Ishikawa (cell line): ENCODE results near the gene SIKE1.

ENCODE experiments used
- CEBPB ChIP-seq: IDR thresholded peaks from 2 replicates; pipeline ENCODE4 v1.6.1; 2012
- CREB1 ChIP-seq: IDR thresholded peaks from 2 replicates; pipeline ENCODE4 v1.6.1; 2012; ENCODE audit warnings: low read depth
- EGR1 ChIP-seq: IDR thresholded peaks from 2 replicates; pipeline ENCODE4 v1.6.1; 2012
- EP300 ChIP-seq: IDR thresholded peaks from 2 replicates; pipeline ENCODE4 v1.6.1; 2012; ENCODE audit warnings: borderline replicate concordance
- FOXM1 ChIP-seq: IDR thresholded peaks from 2 replicates; pipeline ENCODE4 v1.6.1; 2012; ENCODE audit warnings: low read depth, borderline replicate concordance
- MAX ChIP-seq: IDR thresholded peaks from 2 replicates; pipeline ENCODE4 v1.6.1; 2012
- NFIC ChIP-seq: IDR thresholded peaks from 2 replicates; pipeline ENCODE4 v1.6.1; 2012
- RAD21 ChIP-seq: IDR thresholded peaks from 2 replicates; pipeline ENCODE4 v1.6.1; 2012; ENCODE audit warnings: low read depth
- REST ChIP-seq: IDR thresholded peaks from 2 replicates; pipeline ENCODE4 v1.6.1; 2012; ENCODE audit warnings: low read depth, mild to moderate bottlenecking
- TAF1 ChIP-seq: IDR thresholded peaks from 2 replicates; pipeline ENCODE4 v1.6.1; 2012; ENCODE audit warnings: low read depth, mild to moderate bottlenecking
- TCF12 ChIP-seq: IDR thresholded peaks from 2 replicates; pipeline ENCODE4 v1.6.1; 2012; ENCODE audit warnings: low read depth
- TEAD4 ChIP-seq: IDR thresholded peaks from 2 replicates; pipeline ENCODE4 v1.6.1; 2012
- USF1 ChIP-seq: IDR thresholded peaks from 2 replicates; pipeline ENCODE4 v1.6.1; 2012
- YY1 ChIP-seq: IDR thresholded peaks from 2 replicates; pipeline ENCODE4 v1.6.1; 2012; ENCODE audit warnings: low read depth
- ZBTB7A ChIP-seq: IDR thresholded peaks from 2 replicates; pipeline ENCODE4 v1.6.1; 2012; ENCODE audit warnings: low read depth

SIKE1 gene

GRCh38 chr1:114803001-114803400 is 22.5 kb upstream of the SIKE1 start:
- no peak for TF ChIP-seq TAF1
- no peak for TF ChIP-seq CEBPB
- no peak for TF ChIP-seq ZBTB7A
- no peak for TF ChIP-seq NFIC
- TF ChIP-seq CREB1 = no peak
- TF ChIP-seq YY1 = no peak
- TF ChIP-seq MAX = no peak
- TF ChIP-seq FOXM1 = no peak
- TF ChIP-seq EGR1 = no peak
- TF ChIP-seq REST = no peak
- TF ChIP-seq TCF12 = no peak
- TF ChIP-seq EP300 = no peak
- no peak for TF ChIP-seq USF1
- no peak for TF ChIP-seq RAD21
- TF ChIP-seq TEAD4 = no peak

- TF ChIP-seq YY1 = no peak
- no peak for TF ChIP-seq ZBTB7A
- no peak for TF ChIP-seq TAF1
- TF ChIP-seq FOXM1 = no peak
- TF ChIP-seq REST = no peak
- no peak for TF ChIP-seq NFIC
- no peak for TF ChIP-seq MAX
- TF ChIP-seq USF1 = no peak
- TF ChIP-seq TCF12 = no peak
Measured at GRCh38 chr1:114794038-114794437, 13.6 kb upstream of the SIKE1 start.

GRCh38 chr1:114782476-114782875 is 2.0 kb upstream of the SIKE1 start:
- no peak for TF ChIP-seq REST
- no peak for TF ChIP-seq ZBTB7A
- TF ChIP-seq EP300 = no peak
- no peak for TF ChIP-seq CEBPB
- TF ChIP-seq NFIC = no peak
- TF ChIP-seq MAX = no peak
- no peak for TF ChIP-seq FOXM1
- no peak for TF ChIP-seq EGR1
- no peak for TF ChIP-seq USF1
- no peak for TF ChIP-seq TCF12
- TF ChIP-seq TAF1 = no peak
- no peak for TF ChIP-seq RAD21
- no peak for TF ChIP-seq TEAD4
- TF ChIP-seq CREB1 = no peak
- TF ChIP-seq YY1 = no peak

GRCh38 chr1:114779722-114780121 is 763 bp downstream of the SIKE1 start:
- TF ChIP-seq ZBTB7A (no peak), CREB1 (no peak), TEAD4 (no peak), TAF1 (no peak)
